ENCODE measurements around the gene GOLGA3. TPM values are rescaled to one million over a fixed set of nuclear protein-coding genes. Genes with fewer than 3 reads are reported as not detected.

The GOLGA3 gene
- total and polyA plus RNA-seq, 2 experiments from 2014 or later, result 10.3 to 57.8 TPM

GRCh38 chr12:132731574-132731973, 97.1 kb downstream of the GOLGA3 start:
- Histone ChIP-seq H3K27ac (ENCODE audit: low read depth) (no peak overlapping the region), H3K27me3 (ENCODE audit: insufficient read depth) (no peaks in the 10 kb centered on the region), H3K9me2 (ENCODE audit: insufficient read depth) (no peaks in the 10 kb centered on the region), H3F3A (replicated peaks; ENCODE audit: low read depth) (peaks cover 12% of the 10 kb centered on the region), H3K4me3 (no peak overlapping the region), H3K4me1 (ENCODE audit: insufficient read depth) (no peaks in the 10 kb centered on the region), H4K20me1 (replicated peaks; ENCODE audit: insufficient read depth) (peaks cover 14% of the 10 kb centered on the region; the same call in 1 of the 2 replicates), H3K36me3 (ENCODE audit: insufficient read depth) (peaks cover 29% of the 10 kb centered on the region), H2AFZ (no peak overlapping the region), H3K4me2 (no peak overlapping the region), H3K79me2 (replicated peaks; ENCODE audit: insufficient read depth) (no peaks in the 10 kb centered on the region)
- ATAC-seq, result no peak
- Mint-ChIP-seq H3K4me1 (no peaks in the 10 kb centered on the region; the same call in 2 of the 3 replicates), H3K36me3 (ENCODE audit: low read depth) (peaks cover 98% of the 10 kb centered on the region), H3K4me3 (no peak overlapping the region), H3K27ac (no peak overlapping the region), H3K27me3 (ENCODE audit: insufficient read depth, low read depth, poor library complexity) (peaks cover 32% of the 10 kb centered on the region), H3K9me3 (peaks cover 19% of the 10 kb centered on the region)
- no peak for DNase-seq (ENCODE audit: low spot score)
- no peak for TF ChIP-seq STAT1 (IDR thresholded peaks at IDR 0.05; ENCODE audit: unreplicated experiment)
- TF ChIP-seq, protein P1, sequence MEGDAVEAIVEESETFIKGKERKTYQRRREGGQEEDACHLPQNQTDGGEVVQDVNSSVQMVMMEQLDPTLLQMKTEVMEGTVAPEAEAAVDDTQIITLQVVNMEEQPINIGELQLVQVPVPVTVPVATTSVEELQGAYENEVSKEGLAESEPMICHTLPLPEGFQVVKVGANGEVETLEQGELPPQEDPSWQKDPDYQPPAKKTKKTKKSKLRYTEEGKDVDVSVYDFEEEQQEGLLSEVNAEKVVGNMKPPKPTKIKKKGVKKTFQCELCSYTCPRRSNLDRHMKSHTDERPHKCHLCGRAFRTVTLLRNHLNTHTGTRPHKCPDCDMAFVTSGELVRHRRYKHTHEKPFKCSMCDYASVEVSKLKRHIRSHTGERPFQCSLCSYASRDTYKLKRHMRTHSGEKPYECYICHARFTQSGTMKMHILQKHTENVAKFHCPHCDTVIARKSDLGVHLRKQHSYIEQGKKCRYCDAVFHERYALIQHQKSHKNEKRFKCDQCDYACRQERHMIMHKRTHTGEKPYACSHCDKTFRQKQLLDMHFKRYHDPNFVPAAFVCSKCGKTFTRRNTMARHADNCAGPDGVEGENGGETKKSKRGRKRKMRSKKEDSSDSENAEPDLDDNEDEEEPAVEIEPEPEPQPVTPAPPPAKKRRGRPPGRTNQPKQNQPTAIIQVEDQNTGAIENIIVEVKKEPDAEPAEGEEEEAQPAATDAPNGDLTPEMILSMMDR (conservative IDR thresholded peaks at IDR 0.05; ENCODE audit: low read depth in 2 of 2), result no peak
- no peak for TF ChIP-seq POLR2AphosphoS5 (IDR thresholded peaks at IDR 0.05; ENCODE audit: low read depth)
- no peak for TF ChIP-seq CREB1 (CRISPR knock-in tag; IDR thresholded peaks at IDR 0.05; ENCODE audit: low read depth)
- TF ChIP-seq, protein P2, sequence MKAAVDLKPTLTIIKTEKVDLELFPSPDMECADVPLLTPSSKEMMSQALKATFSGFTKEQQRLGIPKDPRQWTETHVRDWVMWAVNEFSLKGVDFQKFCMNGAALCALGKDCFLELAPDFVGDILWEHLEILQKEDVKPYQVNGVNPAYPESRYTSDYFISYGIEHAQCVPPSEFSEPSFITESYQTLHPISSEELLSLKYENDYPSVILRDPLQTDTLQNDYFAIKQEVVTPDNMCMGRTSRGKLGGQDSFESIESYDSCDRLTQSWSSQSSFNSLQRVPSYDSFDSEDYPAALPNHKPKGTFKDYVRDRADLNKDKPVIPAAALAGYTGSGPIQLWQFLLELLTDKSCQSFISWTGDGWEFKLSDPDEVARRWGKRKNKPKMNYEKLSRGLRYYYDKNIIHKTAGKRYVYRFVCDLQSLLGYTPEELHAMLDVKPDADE (IDR thresholded peaks at IDR 0.05), result no peak
- no peak for TF ChIP-seq NANOG (IDR thresholded peaks at IDR 0.05; ENCODE audit: borderline replicate concordance)
- no peak for TF ChIP-seq ZNF331 (CRISPR knock-in tag; IDR thresholded peaks at IDR 0.05; ENCODE audit: low read depth)
- TF ChIP-seq EZH2 (IDR thresholded peaks at IDR 0.05; ENCODE audit: low read depth, unreplicated experiment), result no peak
- TF ChIP-seq, protein P3, sequence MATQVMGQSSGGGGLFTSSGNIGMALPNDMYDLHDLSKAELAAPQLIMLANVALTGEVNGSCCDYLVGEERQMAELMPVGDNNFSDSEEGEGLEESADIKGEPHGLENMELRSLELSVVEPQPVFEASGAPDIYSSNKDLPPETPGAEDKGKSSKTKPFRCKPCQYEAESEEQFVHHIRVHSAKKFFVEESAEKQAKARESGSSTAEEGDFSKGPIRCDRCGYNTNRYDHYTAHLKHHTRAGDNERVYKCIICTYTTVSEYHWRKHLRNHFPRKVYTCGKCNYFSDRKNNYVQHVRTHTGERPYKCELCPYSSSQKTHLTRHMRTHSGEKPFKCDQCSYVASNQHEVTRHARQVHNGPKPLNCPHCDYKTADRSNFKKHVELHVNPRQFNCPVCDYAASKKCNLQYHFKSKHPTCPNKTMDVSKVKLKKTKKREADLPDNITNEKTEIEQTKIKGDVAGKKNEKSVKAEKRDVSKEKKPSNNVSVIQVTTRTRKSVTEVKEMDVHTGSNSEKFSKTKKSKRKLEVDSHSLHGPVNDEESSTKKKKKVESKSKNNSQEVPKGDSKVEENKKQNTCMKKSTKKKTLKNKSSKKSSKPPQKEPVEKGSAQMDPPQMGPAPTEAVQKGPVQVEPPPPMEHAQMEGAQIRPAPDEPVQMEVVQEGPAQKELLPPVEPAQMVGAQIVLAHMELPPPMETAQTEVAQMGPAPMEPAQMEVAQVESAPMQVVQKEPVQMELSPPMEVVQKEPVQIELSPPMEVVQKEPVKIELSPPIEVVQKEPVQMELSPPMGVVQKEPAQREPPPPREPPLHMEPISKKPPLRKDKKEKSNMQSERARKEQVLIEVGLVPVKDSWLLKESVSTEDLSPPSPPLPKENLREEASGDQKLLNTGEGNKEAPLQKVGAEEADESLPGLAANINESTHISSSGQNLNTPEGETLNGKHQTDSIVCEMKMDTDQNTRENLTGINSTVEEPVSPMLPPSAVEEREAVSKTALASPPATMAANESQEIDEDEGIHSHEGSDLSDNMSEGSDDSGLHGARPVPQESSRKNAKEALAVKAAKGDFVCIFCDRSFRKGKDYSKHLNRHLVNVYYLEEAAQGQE (IDR thresholded peaks at IDR 0.05; ENCODE audit: unreplicated experiment), result no peak
- no peak for TF ChIP-seq EZH2phosphoT487 (IDR thresholded peaks at IDR 0.05; ENCODE audit: unreplicated experiment)

Data from GM23338 (cell line).